GM18909 (cell line): ENCODE measurements around the gene KLHL21.
"Not testable (repeated sequence)": the region's sequence is repeated elsewhere in the genome, so short reads cannot be mapped to it uniquely, and the experiment has no call there.

Experiments used
- ATAC-seq: cut with Tn5 transposase; IDR thresholded peaks from one replicate; pipeline ENCODE4 v1.9.1; 2021; ENCODE audit warnings: mild to moderate bottlenecking; ENCODE audit not compliant: unreplicated experiment, poor library complexity

The KLHL21 gene, protein sequence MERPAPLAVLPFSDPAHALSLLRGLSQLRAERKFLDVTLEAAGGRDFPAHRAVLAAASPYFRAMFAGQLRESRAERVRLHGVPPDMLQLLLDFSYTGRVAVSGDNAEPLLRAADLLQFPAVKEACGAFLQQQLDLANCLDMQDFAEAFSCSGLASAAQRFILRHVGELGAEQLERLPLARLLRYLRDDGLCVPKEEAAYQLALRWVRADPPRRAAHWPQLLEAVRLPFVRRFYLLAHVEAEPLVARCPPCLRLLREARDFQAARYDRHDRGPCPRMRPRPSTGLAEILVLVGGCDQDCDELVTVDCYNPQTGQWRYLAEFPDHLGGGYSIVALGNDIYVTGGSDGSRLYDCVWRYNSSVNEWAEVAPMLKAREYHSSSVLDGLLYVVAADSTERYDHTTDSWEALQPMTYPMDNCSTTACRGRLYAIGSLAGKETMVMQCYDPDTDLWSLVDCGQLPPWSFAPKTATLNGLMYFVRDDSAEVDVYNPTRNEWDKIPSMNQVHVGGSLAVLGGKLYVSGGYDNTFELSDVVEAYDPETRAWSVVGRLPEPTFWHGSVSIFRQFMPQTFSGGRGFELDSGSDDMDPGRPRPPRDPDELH

DNA sequence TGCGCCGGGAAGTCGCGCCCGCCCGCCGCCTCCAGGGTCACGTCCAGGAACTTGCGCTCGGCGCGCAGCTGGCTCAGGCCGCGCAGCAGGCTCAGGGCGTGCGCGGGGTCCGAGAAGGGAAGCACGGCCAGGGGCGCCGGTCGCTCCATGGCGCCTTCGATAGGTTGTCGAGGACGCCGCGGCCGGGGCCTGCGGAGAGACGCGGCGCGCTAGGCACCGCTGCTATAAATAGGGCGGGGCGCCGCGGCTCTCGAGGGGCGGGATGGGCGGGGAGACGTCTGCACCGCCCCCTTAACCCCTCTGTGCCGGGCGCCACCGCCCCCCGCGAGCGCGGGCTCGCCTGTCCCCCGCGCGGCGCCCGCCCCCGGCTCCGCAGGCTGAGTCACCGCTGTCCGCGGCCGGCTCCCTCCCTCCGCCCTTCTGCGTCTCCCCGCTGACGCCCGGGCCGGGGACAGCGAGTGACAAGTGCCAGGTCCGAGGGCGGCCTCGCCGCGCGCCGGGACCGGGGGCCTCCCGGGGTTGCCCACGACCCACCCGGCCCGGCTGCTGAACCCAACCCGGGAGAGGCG is at the start of gene KLHL21:
KLHL21 (minus strand) TSS at position 201 of the 569 bp plus-strand sequence; CDS start at position 149, 52 bp downstream.
- ATAC-seq = peak; percentile 53

GRCh38 chr1:6651909-6652308 is 49.2 kb upstream of the KLHL21 start:
- no peak for ATAC-seq

GRCh38 chr1:6648556-6648955 is 45.9 kb upstream of the KLHL21 start:
- no peak for ATAC-seq

- ATAC-seq = no peak
Measured at GRCh38 chr1:6646499-6647148, 44.0 kb upstream of the KLHL21 start.

GRCh38 chr1:6645018-6645417 is 42.3 kb upstream of the KLHL21 start:
- ATAC-seq = no peak

DNA sequence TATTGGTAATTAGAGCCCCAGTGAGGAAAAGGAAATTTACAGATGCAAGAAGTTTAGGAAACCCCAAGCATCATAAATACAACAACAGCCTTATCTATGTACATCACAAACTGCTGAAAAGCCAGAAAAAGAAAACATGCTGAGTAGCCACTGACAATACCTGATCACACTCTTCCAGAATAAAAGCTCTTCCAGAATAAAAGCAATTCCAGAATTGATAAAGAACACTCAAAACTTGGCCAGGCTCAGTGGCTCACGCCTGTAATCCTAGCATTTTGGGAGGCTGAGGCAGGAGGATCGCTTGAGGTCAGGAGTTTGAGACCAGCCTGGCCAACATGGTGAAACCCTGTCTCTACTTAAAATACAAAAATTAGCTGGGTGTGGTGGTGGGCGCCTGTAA is 38.2 kb upstream of the KLHL21 start:
- ATAC-seq = not testable (repeated sequence)

DNA sequence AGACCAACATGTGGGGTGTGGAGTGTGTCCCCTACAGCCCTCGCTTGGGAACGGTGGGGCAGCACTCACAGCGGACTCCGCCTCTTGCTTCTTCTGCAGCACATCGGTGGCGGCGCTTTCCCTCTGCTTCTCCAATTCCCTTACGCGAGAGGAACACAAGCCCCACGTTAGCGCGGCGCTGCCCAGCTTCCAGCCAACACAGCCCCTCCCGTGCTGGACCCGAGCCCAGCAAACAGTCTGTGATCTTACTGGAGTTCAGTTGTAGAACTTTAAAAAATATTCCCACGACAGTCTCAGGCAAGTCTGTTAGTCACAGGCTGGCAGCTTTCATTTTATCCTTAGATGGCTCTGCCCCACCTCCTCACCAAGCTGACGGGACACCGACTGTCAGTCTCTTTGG is 35.6 kb upstream of the KLHL21 start:
- ATAC-seq = no peak

DNA sequence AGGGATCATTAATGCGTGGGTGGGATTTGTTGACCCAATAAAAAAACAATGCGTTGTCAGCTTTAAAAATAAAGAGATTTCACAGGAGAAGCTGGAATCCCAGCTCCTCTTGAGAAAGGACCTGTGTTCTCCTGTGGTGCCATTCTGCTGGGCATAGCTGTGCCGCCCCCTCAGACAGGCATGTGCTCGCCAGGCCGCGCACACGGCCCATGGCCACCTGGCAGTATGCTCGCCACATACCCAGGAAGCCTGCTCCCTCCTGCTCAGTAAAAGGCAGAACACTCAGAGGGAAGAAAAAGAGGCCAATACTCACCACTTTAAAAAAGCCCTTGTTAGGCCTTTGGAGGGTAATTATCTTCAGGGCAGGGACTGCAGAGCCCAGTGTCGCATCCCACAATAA is 35.1 kb upstream of the KLHL21 start:
- ATAC-seq = no peak

- not testable (repeated sequence) for ATAC-seq
Measured at GRCh38 chr1:6636778-6637177, 34.1 kb upstream of the KLHL21 start.

- no peak for ATAC-seq
Measured at GRCh38 chr1:6635910-6636760, 33.5 kb upstream of the KLHL21 start.

DNA sequence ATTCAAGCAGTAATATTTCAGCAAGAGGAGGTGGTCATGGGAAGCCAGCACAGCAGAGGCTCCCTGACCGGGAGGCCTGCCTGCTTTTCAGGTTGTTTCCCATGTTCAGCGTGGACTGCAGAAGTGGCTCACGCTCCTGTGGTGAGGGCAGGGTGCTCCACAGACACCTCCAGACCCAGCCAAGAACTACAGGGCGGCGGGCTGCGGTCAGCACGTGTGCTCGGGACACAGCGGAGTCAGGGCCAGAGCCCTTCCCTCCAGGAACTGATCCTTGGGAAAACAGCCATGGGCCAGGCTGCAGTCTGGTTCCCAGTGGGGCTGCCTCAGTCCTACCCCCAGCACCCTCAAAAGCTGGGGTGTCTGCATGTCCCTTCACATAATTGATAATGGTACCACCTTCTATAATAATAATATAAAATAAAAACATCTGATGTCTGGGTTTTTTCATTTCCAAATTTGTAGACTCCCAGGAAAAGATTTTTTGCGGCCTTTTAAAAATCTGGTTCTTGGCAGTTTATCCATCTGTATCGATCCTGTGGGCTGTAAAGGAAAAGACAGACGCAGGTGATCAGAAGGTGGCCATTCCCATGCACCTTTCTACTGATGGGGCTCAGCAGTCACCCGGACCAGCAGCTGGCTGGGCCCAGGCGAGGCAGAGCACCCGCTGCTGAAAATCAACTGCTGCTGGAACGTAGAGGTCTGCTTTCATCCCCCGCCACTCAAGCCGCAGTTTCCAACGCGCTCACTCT is 32.7 kb upstream of the KLHL21 start:
- ATAC-seq = no peak

- ATAC-seq = no peak
Measured at GRCh38 chr1:6634371-6635052, 31.8 kb upstream of the KLHL21 start.

GRCh38 chr1:6632588-6633514 is 30.2 kb upstream of the KLHL21 start:
- ATAC-seq = no peak

- no peak for ATAC-seq
Measured at GRCh38 chr1:6631058-6631457, 28.4 kb upstream of the KLHL21 start.

- no peak for ATAC-seq
Measured at GRCh38 chr1:6630027-6630426, 27.4 kb upstream of the KLHL21 start.

GRCh38 chr1:6628971-6629479 is 26.4 kb upstream of the KLHL21 start:
- no peak for ATAC-seq

GRCh38 chr1:6627841-6628545 is 25.3 kb upstream of the KLHL21 start:
- ATAC-seq = no peak
